Endometrial microvascular endothelial cells (primary cell): ENCODE results near the gene SAXO1. TPM values are rescaled to one million over a fixed set of nuclear protein-coding genes. Genes with fewer than 3 reads are reported as not detected.
"Not testable (repeated sequence)": the region's sequence is repeated elsewhere in the genome, so short reads cannot be mapped to it uniquely, and the experiment has no call there.

Source experiments
- in situ Hi-C: cut with HindIII; loops from 2 replicates; pipeline ENCODE4 v1.10.0; 2017; ENCODE audit warnings: low sequenced_read_pairs, low pct_unique_long_range_greater_than_20kb; ENCODE audit errors: inconsistent ontology term
- total RNA-seq: library from RNA; depleted of rRNA; stranded (reverse); fragments of >200 nt; gene quantifications from one replicate; pipeline ENCODE4 v1.2.3, GENCODE V29; 2015; ENCODE audit errors: inconsistent ontology term

The SAXO1 gene
- total RNA-seq, 1 donor from 2014 or later = not detected

DNA sequence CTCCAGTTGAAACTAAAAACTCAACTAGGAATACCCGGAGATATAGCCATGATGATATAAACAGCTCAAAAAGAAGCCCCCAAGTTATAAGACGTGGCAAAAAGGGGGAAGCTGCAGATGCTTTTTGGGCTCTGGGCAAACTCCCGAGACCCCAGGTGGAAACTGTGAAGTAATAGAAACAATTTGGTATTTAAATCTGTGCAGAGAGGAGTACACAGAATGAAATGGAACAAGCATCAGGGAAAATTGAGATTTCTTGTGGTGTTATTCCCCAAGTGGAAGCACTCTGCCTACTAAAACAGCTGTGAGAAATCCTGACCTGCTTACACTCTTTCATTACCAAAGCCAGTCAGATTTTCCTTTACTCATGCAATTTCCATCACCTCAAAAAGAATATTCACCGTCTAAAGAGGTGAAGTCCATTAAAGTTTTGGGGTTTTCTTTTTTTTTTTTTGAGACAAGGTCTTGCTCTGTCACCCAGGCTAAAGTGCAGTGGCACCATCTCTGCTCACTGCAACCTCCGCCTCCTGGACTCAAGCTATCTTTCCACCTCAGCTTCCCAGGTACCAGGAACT lies 23.5 kb downstream of the SAXO1 start:
- in situ Hi-C loops = no loop called here

GRCh38 chr9:19000133-19000532 lies 32.9 kb downstream of the SAXO1 start:
- in situ Hi-C loops = no loop called here

- in situ Hi-C loops = no loop called here
These were observed 33.7 kb downstream of the SAXO1 start for GRCh38 chr9:18999173-18999785.

DNA sequence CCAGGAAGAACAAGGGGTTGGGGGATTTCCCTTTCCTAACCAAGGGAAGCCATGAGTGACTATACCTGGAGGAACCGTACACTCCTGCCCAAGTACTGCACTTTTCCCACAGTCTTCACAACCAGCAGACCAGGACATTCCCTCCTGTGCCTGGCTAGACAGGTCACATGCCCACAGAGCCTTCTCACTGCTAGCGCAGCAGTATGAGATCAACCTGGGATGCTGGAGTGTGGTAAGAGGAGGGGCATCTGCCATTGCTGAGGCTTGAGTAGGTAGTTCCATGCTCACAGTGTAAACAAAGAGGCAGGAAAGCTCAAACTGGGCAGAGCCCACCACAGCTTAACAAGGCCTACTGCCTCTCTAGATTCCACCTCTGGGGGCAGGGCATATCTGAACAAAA lies 35.9 kb downstream of the SAXO1 start:
- in situ Hi-C loops = no loop called here

- in situ Hi-C loops = no loop called here
These were observed 36.8 kb downstream of the SAXO1 start for GRCh38 chr9:18996211-18996610.

DNA sequence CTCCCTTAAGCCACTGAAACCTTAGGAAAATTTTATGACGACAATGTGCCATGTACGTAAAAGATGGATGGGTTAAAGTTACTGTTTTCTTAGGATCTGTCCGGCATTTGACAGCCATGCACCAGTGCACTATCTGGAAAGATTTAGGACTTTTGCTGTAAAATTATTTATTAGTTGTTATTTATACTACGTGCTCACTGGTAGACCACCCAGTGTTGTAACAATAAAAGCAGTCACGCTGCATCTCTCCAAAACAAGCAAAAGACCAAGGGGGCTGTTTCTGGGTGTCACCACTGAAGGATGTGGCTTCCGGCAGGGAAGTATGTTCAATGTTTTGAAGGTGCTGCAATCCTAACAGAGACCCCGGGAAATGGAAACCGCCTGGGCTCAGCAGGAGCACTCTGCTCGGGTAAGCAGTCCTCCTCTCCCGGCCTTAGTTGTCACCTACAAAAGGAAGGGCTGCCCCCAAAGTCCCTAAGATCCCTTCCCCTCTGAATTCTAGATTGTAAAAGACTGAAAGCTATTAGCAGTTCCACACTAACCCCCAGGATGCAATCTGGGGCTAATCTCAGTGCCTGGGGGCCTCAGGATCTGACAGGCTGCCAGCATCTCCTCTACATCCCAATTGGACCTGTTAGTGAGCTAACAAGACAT lies 38.6 kb downstream of the SAXO1 start:
- in situ Hi-C loops = no loop called here

- in situ Hi-C loops = not testable (repeated sequence)
These were observed 41.8 kb downstream of the SAXO1 start for GRCh38 chr9:18991197-18991596.

- in situ Hi-C loops = no loop called here
These were observed 42.5 kb downstream of the SAXO1 start for GRCh38 chr9:18990494-18990893.

GRCh38 chr9:18989865-18990264 lies 43.1 kb downstream of the SAXO1 start:
- in situ Hi-C loops = no loop called here

- in situ Hi-C loops = no loop called here
These were observed 43.9 kb downstream of the SAXO1 start for GRCh38 chr9:18989097-18989496.

- in situ Hi-C loops = no loop called here
These were observed 45.0 kb downstream of the SAXO1 start for GRCh38 chr9:18988003-18988402.

- in situ Hi-C loops = no loop called here
These were observed 47.0 kb downstream of the SAXO1 start for GRCh38 chr9:18985996-18986395.

GRCh38 chr9:18985464-18985951 lies 47.5 kb downstream of the SAXO1 start:
- in situ Hi-C loops = no loop called here

GRCh38 chr9:18982262-18982620 lies 50.8 kb downstream of the SAXO1 start:
- in situ Hi-C loops = no loop called here

- in situ Hi-C loops = no loop called here
These were observed 51.3 kb downstream of the SAXO1 start for GRCh38 chr9:18981476-18982261.

DNA sequence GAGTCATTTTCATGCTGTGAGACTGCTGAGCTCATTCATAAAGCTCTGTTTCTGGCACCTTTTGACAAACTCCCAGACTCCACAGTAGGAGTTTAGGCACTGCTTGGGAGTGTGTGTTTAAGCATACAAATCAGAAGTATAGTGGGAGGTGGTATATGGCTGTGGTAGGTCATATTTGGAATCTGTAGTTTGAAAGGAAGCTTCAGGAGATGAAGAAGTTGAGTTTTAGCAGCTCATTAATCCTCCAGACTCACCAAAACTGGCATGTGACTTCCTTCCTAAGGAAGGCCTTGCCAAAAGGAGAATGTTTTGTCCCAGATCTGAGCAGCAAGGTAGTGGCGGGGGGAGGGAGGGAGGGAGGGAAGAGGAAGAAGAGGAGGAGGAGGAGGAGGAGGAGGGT lies 52.8 kb downstream of the SAXO1 start:
- in situ Hi-C loops = no loop called here

GRCh38 chr9:18979367-18979766 lies 53.6 kb downstream of the SAXO1 start:
- in situ Hi-C loops = no loop called here

GRCh38 chr9:18978188-18978587 lies 54.8 kb downstream of the SAXO1 start:
- in situ Hi-C loops = no loop called here

DNA sequence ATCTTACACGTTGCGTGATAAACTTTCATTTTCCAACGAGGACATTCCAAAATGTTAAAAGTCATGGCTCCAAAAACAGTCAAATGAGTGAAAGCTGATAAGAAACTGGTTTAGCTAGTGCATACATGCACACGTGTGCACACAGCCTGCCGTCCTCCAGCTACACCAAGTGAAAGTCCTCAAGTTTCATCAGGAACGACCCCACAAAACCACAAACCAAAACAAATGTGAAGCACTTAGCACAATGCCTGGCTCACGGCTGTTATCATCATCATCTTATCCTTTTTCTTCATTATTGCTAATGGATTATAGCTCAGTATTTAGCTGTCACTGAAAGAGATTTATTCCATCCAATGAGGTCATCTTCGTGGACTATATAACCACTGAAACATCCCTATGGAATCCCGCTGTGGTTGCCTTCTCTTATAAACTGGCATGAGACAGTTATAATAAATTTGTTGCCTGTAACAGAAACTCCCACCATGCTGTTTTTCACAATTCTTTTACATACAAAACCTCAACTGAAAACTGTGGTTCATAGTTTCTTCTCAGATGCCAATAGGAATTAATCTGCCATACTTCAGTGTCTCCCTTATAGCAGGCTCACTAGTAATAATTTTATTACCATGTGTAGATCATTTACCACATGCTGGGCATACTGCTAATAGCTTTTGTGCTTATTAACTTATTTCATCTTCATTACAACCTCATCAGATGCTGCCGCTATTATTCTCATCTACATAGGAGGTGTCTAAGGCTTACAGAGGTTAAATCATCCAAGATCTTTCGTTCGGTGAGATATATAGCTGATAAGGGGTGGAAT lies 56.1 kb downstream of the SAXO1 start:
- in situ Hi-C loops = no loop called here
